SK-N-DZ (cell line): Measurements from ENCODE around the gene CALCB.
A peak's percentile ranks its signal among the peaks of the same experiment; 100 is the strongest.

Experiments used
- DNase-seq: peaks from one replicate; pipeline ENCODE4 v3.0.0-alpha.2; 2015; ENCODE audit warnings: low spot score

CALCB gene

GRCh38 chr11:15074206-15075161, 1.1 kb downstream of the CALCB start:
- peak; percentile 67 for DNase-seq

DNA sequence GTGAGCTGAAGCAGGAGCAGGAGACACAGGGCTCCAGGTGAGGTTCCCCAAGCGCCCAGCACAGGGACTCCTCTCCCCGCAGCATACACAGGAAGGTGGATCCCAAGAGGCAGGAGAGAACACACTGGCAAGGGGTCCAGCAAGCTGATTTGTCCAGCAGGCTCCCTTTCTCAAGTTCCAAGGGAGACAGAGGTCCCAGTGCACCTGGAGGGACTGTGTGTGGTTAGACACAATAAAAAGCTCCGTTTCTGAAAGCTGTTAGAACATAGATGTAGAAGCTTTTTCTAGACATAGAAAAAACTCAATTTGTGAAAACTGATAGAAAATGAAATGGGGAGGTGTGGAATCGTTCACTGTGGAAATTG, 1.8 kb downstream of the CALCB start:
- no peak for DNase-seq

DNA sequence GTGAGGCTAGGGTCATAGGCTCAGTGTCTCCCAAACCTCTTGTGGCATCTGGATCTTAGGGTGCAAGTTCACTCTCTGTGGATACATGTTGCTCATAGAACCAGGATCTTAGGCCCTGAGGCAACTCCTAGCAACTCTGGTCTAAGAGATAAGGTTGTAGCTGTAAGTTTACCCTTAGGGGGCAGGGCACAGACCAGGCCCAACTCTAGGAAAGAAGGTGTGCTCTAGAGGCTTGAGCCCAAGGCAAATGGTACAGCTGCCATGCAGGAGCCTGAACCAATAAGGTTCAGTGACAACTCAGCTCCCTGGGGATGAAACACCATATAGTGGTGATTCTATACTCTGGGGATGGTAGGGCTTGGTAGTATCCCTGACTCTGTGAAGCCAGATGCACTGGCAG, 17.8 kb downstream of the CALCB start:
- no peak for DNase-seq

DNA sequence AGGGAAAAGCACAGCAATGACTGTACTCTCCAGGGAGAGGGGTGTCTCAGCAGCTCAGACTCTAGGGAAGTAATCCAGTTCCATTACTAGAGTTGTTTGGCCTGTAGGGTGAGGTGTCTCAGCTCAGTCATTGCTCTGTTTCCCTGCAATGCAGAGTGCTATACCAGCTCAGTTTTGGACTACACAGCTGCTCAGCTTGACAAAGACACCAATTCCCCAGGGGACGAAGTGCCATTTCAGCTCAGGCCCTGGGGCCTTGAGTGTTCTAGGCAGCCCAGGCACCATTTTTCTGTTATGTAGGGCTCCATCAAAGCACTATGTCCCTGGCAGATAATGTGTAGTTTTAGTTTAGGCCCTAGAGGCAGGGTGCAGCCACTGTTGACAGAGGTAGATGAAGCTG, 18.2 kb downstream of the CALCB start:
- no peak for DNase-seq

- DNase-seq = no peak
Observed at GRCh38 chr11:15093432-15093831, 20.0 kb downstream of the CALCB start.

- DNase-seq = no peak
Observed at GRCh38 chr11:15095736-15096228, 22.4 kb downstream of the CALCB start.

GRCh38 chr11:15097411-15097810, 24.0 kb downstream of the CALCB start:
- no peak for DNase-seq

GRCh38 chr11:15099267-15099666, 25.9 kb downstream of the CALCB start:
- no peak for DNase-seq

DNA sequence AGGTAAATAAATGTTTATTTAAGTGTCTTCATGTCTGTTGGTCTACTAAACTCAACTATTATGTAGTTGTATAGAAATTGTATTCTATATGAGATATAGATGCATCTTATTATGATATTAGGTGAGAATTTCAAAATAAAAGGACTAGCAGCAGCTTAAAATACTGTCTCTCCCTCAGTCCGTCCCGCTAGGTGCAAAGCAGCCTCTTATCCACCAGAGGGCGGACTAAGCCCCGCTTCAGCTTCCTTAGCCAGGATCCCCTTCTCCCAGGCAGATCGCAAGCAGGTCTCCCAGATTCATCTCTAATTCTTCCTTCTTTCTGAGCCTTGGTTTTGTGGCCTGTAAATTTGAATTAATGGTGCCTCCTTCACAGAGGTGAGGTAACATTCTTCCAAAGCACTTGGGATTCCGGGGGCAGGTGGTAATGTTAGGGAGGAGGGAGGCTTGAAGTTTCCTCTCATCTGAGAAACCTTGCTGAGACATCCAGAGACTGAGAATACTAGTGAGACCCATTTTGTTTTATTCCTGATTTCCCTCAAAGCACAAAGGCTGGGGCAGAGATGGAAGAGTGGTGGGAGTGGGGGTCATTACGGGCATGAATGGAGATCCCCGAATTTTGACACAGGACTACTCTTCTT, 27.8 kb downstream of the CALCB start:
- DNase-seq = peak; percentile 56

DNA sequence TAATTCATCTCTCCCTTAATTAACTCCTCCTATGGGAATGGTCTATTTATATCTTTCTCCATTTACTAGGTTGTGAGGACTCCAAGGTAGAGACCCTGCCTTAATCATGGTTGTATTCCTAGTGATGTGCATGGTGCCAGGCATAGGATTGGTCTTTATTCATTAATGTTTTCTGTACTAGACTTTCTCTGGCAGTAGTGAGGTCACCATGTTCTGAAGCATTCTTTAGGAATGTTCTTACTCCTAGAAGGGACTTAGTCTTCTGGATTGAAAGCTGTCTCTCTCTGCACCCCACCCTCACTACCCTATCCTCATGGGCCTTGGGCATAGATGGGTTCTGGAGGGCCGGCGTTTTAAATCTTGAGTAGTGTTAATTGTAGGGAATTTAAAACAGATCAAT, 30.8 kb downstream of the CALCB start:
- DNase-seq = no peak

DNA sequence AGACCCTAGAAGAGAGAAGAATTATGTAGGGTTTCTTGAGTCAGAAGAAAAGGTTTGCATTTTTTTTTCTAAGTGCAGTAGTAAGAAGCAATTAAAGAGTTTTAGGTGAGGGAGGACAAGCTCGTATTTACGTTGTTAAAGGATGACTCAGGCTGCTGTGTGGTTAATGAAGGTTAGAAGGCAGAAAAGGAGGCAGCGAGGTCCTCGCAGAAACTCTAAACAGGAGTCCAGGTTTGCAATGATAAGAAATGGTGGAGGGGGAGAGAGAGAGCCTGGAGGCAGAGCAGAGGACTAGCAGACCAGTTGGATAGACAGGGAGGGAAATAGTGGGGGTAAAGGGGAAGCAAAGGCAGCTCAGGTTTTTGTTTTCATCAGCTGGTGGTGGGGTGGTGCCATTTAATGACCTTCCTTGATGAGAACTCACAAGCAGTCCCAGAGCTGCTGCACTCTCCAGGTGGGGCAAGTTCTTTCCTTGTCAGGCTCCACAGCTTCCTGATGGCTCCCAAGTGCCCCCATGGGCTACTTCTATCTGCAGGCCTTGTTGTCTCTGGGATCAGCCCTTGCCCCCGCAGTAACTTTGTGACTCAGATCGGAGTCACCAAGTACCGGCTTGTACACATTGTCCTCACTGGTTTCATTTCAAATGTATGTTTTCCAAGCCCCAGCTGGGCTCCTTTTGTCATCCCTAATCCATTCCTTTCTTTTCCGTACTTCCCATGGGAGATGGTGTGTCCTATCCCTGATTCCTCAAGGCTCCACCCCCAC, 33.0 kb downstream of the CALCB start:
- DNase-seq = no peak

DNA sequence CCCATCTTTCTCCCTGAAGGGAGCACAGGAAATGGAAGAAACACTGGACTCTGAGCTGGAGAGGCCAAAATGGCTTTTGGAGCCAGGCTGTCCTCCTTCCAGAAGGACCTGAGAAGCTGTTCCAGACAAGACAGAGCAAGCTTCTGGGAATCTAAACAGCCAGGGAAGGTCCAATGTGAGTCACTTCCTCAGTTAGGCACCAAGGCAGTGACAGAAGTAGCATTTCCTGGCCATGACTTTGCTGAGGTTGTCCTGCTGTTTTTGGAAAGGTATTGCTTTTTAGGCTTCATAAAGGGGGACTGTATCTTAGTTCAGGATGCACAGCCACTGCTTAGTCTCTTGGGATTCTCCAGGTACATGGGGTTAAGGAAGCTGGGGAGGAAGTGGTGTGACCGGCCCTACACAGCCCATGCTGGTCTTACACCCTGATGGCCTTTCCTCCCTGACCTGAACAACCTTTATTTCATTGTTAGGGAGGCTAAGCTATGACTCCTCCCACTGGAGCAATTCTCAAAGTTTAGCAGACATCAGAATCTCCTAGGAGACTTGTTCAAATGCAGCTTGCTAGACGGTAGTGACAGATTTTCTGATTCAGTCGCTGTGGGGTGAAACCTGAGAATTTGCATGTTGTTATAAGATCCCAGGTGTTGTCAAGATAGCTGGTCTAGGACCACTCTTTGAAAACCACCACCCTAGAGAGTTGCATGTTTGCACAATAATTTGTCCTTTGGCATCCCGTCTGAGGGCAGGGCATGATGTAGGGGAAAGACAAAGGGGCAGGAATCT, 34.5 kb downstream of the CALCB start:
- no peak for DNase-seq

- DNase-seq = no peak
Observed at GRCh38 chr11:15108592-15109130, 35.3 kb downstream of the CALCB start.

DNA sequence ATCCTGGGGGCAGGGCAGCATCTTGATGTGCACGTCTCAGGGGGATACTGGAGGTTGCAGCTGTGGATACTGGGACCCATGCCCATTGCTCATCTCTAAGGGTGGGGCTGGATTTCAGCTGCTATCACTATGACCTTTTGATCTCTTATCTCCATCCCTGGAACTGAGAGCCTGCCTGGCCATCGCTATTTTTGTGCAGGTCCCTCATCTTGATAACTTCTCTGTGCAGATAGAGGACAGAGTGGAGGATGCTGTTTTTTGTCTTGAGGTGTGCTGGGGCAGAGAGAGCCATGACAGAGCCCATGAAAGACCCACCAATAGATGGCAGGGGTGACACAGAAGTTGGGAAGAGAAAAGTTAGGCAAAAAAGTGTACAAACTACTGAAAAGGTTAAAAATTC, 36.2 kb downstream of the CALCB start:
- no peak for DNase-seq

- no peak for DNase-seq
Observed at GRCh38 chr11:15111215-15111614, 37.8 kb downstream of the CALCB start.

DNA sequence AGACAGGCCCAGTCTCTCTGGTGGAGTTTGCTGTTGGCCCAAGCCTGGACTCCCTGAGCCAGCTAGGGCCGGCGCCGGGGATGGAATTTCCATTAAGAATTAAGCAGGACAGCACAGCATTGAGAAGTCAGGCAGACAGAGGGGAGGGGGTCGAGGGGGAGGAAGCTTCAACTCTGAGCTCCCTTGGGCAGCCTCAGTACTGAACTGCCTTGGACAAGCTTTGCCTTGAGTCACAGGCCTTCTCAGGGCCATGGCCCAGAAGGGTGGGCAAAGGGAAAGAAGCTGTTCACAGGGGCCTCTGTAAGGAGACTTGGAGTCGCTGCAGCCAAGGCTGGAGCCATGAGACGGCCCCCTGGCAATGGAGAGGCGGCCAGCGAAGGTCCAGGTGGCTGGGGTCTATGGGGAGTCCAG, 38.7 kb downstream of the CALCB start:
- no peak for DNase-seq

- no peak for DNase-seq
Observed at GRCh38 chr11:15113381-15113780, 40.0 kb downstream of the CALCB start.

DNA sequence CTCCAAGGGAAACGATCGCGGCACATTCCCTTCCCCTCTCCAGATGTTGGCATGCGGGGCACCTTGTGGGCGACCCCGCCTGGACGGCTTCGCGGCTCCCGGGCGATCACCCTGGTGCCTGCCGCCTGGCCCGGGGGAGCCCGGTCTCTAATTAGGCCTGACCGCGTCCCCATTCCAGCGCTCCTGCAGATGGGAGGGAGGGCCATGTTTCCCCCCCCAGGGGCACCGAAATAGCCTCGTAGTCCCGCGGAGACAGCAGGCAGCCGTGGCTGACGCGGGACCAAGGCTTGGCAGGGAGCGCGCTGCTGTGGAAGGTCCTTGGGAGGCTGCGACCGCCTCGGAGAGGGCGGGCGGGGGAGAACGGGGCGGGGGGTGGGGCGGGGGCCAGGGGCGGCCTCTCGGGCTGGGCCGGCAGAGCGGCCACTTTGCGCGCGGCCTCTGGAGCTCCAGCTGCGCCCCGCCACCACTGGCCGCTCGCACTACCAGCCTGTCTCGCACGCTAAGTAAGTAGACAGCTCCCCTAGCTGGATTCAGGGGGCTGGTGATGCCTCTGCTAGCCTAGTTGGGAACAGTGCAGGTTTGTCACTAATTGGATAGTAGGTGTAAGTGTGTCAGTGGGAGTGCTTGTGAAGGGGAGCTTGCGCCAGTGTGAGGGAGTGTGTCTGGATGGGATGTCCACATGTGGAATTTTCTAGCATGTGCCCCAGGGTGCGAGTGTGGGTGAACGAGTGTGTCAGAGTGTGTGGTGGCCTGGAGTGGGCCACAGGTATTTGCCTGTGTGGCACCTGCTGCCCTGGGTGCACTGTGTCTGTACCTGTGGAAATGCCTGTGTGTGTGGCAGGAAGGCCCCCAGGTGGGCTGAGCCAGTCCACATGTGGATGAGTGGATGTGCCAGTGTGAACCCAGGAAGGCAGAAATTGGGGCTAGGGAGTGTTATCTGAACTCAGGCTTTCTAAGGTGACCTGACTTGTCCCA, 41.4 kb downstream of the CALCB start, which contains the start of gene INSC:
Gene INSC (plus strand): TSS at position 423 of the 975 bp plus-strand sequence. CDS start 34,252 bp downstream, outside the sequence.
- no peak for DNase-seq

GRCh38 chr11:15115686-15116085, 42.3 kb downstream of the CALCB start:
- DNase-seq = no peak

- no peak for DNase-seq
Observed at GRCh38 chr11:15117751-15118150, 44.4 kb downstream of the CALCB start.
